GM19023 (cell line): ENCODE measurements around the gene ATXN10.
"Not testable (repeated sequence)": the region's sequence is repeated elsewhere in the genome, so short reads cannot be mapped to it uniquely, and the experiment has no call there.

Experiments used
- ATAC-seq: cut with Tn5 transposase; IDR thresholded peaks from one replicate; pipeline ENCODE4 v1.9.1; 2021; ENCODE audit warnings: mild to moderate bottlenecking, moderate library complexity; ENCODE audit not compliant: unreplicated experiment

ATXN10 gene

GRCh38 chr22:45671783-45672563 is at the start of gene ATXN10:
Gene ATXN10 (plus strand): TSS chr22:45671834. CDS start chr22:45672064, 230 bp downstream.
- ATAC-seq = peak; percentile 54

- no peak for ATAC-seq
These were observed 49.6 kb upstream of the ATXN10 start for GRCh38 chr22:45621836-45622600.

- ATAC-seq = not testable (repeated sequence)
These were observed 48.0 kb upstream of the ATXN10 start for GRCh38 chr22:45623464-45624145.

GRCh38 chr22:45626198-45626651 is 45.4 kb upstream of the ATXN10 start:
- ATAC-seq = no peak

GRCh38 chr22:45627489-45628233 is 44.0 kb upstream of the ATXN10 start:
- ATAC-seq = no peak

- no peak for ATAC-seq
These were observed 43.1 kb upstream of the ATXN10 start for GRCh38 chr22:45628515-45628914.

GRCh38 chr22:45629469-45630089 is 42.1 kb upstream of the ATXN10 start:
- ATAC-seq = no peak

- no peak for ATAC-seq
These were observed 41.2 kb upstream of the ATXN10 start for GRCh38 chr22:45630436-45630835.

GRCh38 chr22:45631140-45631840 is 40.3 kb upstream of the ATXN10 start:
- no peak for ATAC-seq

GRCh38 chr22:45631841-45632238 is 39.8 kb upstream of the ATXN10 start:
- no peak for ATAC-seq

GRCh38 chr22:45632791-45633515 is 38.7 kb upstream of the ATXN10 start:
- no peak for ATAC-seq

- ATAC-seq = no peak
These were observed 35.0 kb upstream of the ATXN10 start for GRCh38 chr22:45636683-45637082.

- no peak for ATAC-seq
These were observed 33.4 kb upstream of the ATXN10 start for GRCh38 chr22:45638197-45638596.

- ATAC-seq = no peak
These were observed 32.5 kb upstream of the ATXN10 start for GRCh38 chr22:45638834-45639746.

- no peak for ATAC-seq
These were observed 31.9 kb upstream of the ATXN10 start for GRCh38 chr22:45639747-45640102.

GRCh38 chr22:45640291-45640940 is 31.2 kb upstream of the ATXN10 start:
- ATAC-seq = no peak

- no peak for ATAC-seq
These were observed 30.6 kb upstream of the ATXN10 start for GRCh38 chr22:45640941-45641621.
